ENCODE data around the gene RPS28. TPM values are rescaled to one million over a fixed set of nuclear protein-coding genes. Genes with fewer than 3 reads are reported as not detected.

The RPS28 gene
- total and polyA plus RNA-seq, 2 experiments from 2014 or later = 349 to 569 TPM

DNA sequence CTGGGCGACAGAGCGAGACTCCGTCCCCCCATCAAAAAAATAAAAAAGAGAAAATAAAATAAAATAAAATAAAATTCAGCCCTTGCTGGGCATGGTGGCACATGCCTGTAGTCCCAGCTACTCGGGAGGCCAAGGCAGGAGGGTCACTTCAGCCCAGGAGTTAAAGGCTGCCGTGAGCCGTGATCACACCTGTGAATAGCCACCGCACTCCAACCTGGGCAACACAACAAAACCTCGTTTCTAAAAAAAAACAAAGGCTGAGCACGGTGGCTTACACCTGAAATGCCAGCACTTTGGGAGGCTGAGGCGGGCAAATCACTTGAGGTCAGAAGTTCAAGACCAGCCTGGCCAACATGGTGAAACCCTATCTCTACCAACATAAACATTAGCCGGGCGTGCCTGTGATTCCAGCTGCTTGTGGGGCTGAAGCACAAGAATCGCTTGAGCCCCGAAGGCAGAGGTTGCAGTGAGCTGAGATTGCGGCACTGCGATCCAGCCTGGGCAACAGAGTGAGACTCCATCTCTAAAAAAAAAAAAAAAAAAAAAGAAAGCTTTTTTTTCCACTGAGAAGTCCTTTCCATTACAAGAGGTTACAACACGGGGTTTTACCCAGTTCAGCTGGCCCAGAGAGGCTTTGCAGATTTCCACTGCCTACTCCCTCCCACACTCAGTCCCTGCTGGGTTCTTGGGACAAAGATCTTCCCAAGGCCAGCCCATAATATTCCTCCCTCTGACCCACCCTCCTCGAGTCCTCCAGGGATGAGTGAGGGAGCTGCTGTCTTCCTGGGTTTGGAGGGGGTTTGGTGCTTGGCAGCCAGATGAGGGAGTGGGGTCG lies 49.1 kb downstream of the RPS28 start:
- Histone ChIP-seq H3K4me3 (no peak overlapping the region), H3K9me3 (ENCODE audit: low read depth) (no peaks in the 10 kb centered on the region), H3K27ac (no peak overlapping the region), H3K27me3 (no peaks in the 10 kb centered on the region), H3K4me1 (ENCODE audit: low read depth) (peaks cover 4% of the 10 kb centered on the region), H3K36me3 (no peaks in the 10 kb centered on the region)
- DNase-seq (ENCODE audit: low read depth in 1 of 2, low spot score in 1 of 2) = peak in 1 of 2 donors; percentile 68
- TF ChIP-seq, protein P1, sequence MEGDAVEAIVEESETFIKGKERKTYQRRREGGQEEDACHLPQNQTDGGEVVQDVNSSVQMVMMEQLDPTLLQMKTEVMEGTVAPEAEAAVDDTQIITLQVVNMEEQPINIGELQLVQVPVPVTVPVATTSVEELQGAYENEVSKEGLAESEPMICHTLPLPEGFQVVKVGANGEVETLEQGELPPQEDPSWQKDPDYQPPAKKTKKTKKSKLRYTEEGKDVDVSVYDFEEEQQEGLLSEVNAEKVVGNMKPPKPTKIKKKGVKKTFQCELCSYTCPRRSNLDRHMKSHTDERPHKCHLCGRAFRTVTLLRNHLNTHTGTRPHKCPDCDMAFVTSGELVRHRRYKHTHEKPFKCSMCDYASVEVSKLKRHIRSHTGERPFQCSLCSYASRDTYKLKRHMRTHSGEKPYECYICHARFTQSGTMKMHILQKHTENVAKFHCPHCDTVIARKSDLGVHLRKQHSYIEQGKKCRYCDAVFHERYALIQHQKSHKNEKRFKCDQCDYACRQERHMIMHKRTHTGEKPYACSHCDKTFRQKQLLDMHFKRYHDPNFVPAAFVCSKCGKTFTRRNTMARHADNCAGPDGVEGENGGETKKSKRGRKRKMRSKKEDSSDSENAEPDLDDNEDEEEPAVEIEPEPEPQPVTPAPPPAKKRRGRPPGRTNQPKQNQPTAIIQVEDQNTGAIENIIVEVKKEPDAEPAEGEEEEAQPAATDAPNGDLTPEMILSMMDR (IDR thresholded peaks at IDR 0.05; ENCODE audit: low read depth, low read length) = no peak

- Histone ChIP-seq H3K4me1 (ENCODE audit: low read depth) (peaks cover 4% of the 10 kb centered on the region), H3K4me3 (no peak overlapping the region), H3K27me3 (no peaks in the 10 kb centered on the region), H3K27ac (no peak overlapping the region), H3K36me3 (no peaks in the 10 kb centered on the region), H3K9me3 (ENCODE audit: low read depth) (no peaks in the 10 kb centered on the region)
- no peak for DNase-seq (ENCODE audit: low read depth in 1 of 2, low spot score in 1 of 2)
- TF ChIP-seq, protein P1 (IDR thresholded peaks at IDR 0.05; ENCODE audit: low read depth, low read length) = no peak
Observed at GRCh38 chr19:8371011-8371804, 49.9 kb downstream of the RPS28 start.

Other genes with a start within 250 kb of the RPS28 start
- gene FBN3, start 171.9 kb upstream of the RPS28 start, total RNA-seq = 6.6 and 15.1 TPM in 2 replicates
- 5.6 and 6.2 TPM in 2 replicates for gene FBN3, start 171.9 kb upstream of the RPS28 start, polyA plus RNA-seq
- gene CERS4, start 112.1 kb upstream of the RPS28 start, total RNA-seq = 82.7 and 112 TPM in 2 replicates
- gene CERS4, start 112.1 kb upstream of the RPS28 start, polyA plus RNA-seq = 56.2 and 56.7 TPM in 2 replicates
- 87.4 and 94.7 TPM in 2 replicates for gene CD320, start 13.1 kb upstream of the RPS28 start, total RNA-seq
- gene CD320, start 13.1 kb upstream of the RPS28 start, polyA plus RNA-seq = 99.3 and 109 TPM in 2 replicates
- 57.0 and 92.7 TPM in 2 replicates for gene NDUFA7, start 121 bp upstream of the RPS28 start, total RNA-seq
- 218 and 249 TPM in 2 replicates for gene NDUFA7, start 121 bp upstream of the RPS28 start, polyA plus RNA-seq
- 0.56 and 4.0 TPM in 2 replicates for gene KANK3, start 21.8 kb downstream of the RPS28 start, total RNA-seq
- gene KANK3, start 21.8 kb downstream of the RPS28 start, polyA plus RNA-seq = 0.72 and 1.8 TPM in 2 replicates
- gene ANGPTL4, start 42.7 kb downstream of the RPS28 start, total RNA-seq = 2.5 and 3.2 TPM in 2 replicates
- gene ANGPTL4, start 42.7 kb downstream of the RPS28 start, polyA plus RNA-seq = 3.0 and 6.0 TPM in 2 replicates
- gene RAB11B, start 68.9 kb downstream of the RPS28 start, total RNA-seq = 51.7 and 58.5 TPM in 2 replicates
- 221 and 286 TPM in 2 replicates for gene RAB11B, start 68.9 kb downstream of the RPS28 start, polyA plus RNA-seq
- 118 and 139 TPM in 2 replicates for gene MARCHF2, start 91.8 kb downstream of the RPS28 start, total RNA-seq
- 49.4 and 63.8 TPM in 2 replicates for gene MARCHF2, start 91.8 kb downstream of the RPS28 start, polyA plus RNA-seq
- gene HNRNPM, start 123.5 kb downstream of the RPS28 start, total RNA-seq = 79.1 and 103 TPM in 2 replicates
- gene HNRNPM, start 123.5 kb downstream of the RPS28 start, polyA plus RNA-seq = 106 and 246 TPM in 2 replicates
- 0.33 and 1.2 TPM in 2 replicates for gene PRAM1, start 181.1 kb downstream of the RPS28 start, total RNA-seq
- 0.22 and 1.2 TPM in 2 replicates for gene PRAM1, start 181.1 kb downstream of the RPS28 start, polyA plus RNA-seq
- 21.1 and 50.7 TPM in 2 replicates for gene ZNF414, start 192.7 kb downstream of the RPS28 start, total RNA-seq
- gene ZNF414, start 192.7 kb downstream of the RPS28 start, polyA plus RNA-seq = 64.2 and 82.2 TPM in 2 replicates